ENCODE data around the gene COL27A1.

Gene COL27A1

GRCh38 chr9:114247077-114247476, 91.7 kb downstream of the COL27A1 start:
- no peak for DNase-seq (ENCODE audit: low read depth)

GRCh38 chr9:114247491-114247890, 92.2 kb downstream of the COL27A1 start:
- no peak for DNase-seq (ENCODE audit: low read depth)

- DNase-seq (ENCODE audit: low read depth): no peak
Measured at GRCh38 chr9:114248299-114248707, 93.0 kb downstream of the COL27A1 start.

GRCh38 chr9:114249424-114250234, 94.3 kb downstream of the COL27A1 start:
- DNase-seq (ENCODE audit: low read depth): no peak

GRCh38 chr9:114250235-114250568, 94.9 kb downstream of the COL27A1 start:
- DNase-seq (ENCODE audit: low read depth): no peak

GRCh38 chr9:114250648-114251047, 95.3 kb downstream of the COL27A1 start:
- DNase-seq (ENCODE audit: low read depth): no peak

GRCh38 chr9:114252394-114252793, 97.1 kb downstream of the COL27A1 start:
- DNase-seq (ENCODE audit: low read depth): no peak

- DNase-seq (ENCODE audit: low read depth): no peak
Measured at GRCh38 chr9:114256827-114257328, 101.5 kb downstream of the COL27A1 start.

GRCh38 chr9:114258218-114258617, 102.9 kb downstream of the COL27A1 start:
- no peak for DNase-seq (ENCODE audit: low read depth)

- no peak for DNase-seq (ENCODE audit: low read depth)
Measured at GRCh38 chr9:114258866-114259797, 103.8 kb downstream of the COL27A1 start.

- DNase-seq (ENCODE audit: low read depth): no peak
Measured at GRCh38 chr9:114259798-114260523, 104.6 kb downstream of the COL27A1 start.

- no peak for DNase-seq (ENCODE audit: low read depth)
Measured at GRCh38 chr9:114261026-114261425, 105.7 kb downstream of the COL27A1 start.

GRCh38 chr9:114261987-114262386, 106.7 kb downstream of the COL27A1 start:
- no peak for DNase-seq (ENCODE audit: low read depth)

GRCh38 chr9:114263853-114264510, 108.6 kb downstream of the COL27A1 start:
- DNase-seq (ENCODE audit: low read depth): no peak

- DNase-seq (ENCODE audit: low read depth): no peak
Measured at GRCh38 chr9:114264806-114265550, 109.6 kb downstream of the COL27A1 start.

- DNase-seq (ENCODE audit: low read depth): no peak
Measured at GRCh38 chr9:114266969-114267368, 111.6 kb downstream of the COL27A1 start.

- DNase-seq (ENCODE audit: low read depth): no peak
Measured at GRCh38 chr9:114269023-114269422, 113.7 kb downstream of the COL27A1 start.

GRCh38 chr9:114270120-114270975, 115.0 kb downstream of the COL27A1 start:
- DNase-seq (ENCODE audit: low read depth): no peak

- DNase-seq (ENCODE audit: low read depth): peak; percentile 43
Measured at GRCh38 chr9:114271556-114272510, 116.5 kb downstream of the COL27A1 start.
